Osteoblast (primary cell): ENCODE data around the gene SLC12A7. TPM values are rescaled to one million over a fixed set of nuclear protein-coding genes. Genes with fewer than 3 reads are reported as not detected.

Source experiments
- DNase-seq: peaks from one replicate; pipeline ENCODE4 v3.0.0; 2011; ENCODE audit warnings: low spot score, mixed read lengths; ENCODE audit not compliant: insufficient read length; ENCODE audit errors: missing footprints
- H2AFZ ChIP-seq: 2 replicates; pipeline ENCODE4 v1.6.0; 2011; ENCODE audit warnings: mild to moderate bottlenecking, low read length
- H3K27ac ChIP-seq: 2 replicates; pipeline ENCODE4 v1.5.1; 2011; ENCODE audit warnings: mild to moderate bottlenecking, low read depth, low read length, moderate library complexity
- H3K27me3 ChIP-seq: 2 replicates; pipeline ENCODE4 v1.6.0; 2012; ENCODE audit warnings: mild to moderate bottlenecking, control low read depth, inconsistent platforms, low read length, moderate library complexity; ENCODE audit not compliant: insufficient read depth
- H3K36me3 ChIP-seq: 2 replicates; pipeline ENCODE4 v1.5.1; 2011; ENCODE audit warnings: mild to moderate bottlenecking, low read length, control low read depth, moderate library complexity; ENCODE audit not compliant: insufficient read depth
- H3K4me1 ChIP-seq: 2 replicates; pipeline ENCODE4 v1.5.1; 2011; ENCODE audit warnings: mild to moderate bottlenecking, low read length, control low read depth, moderate library complexity; ENCODE audit not compliant: insufficient read depth
- H3K4me2 ChIP-seq: 2 replicates; pipeline ENCODE4 v1.6.0; 2011; ENCODE audit warnings: mild to moderate bottlenecking, low read length; ENCODE audit not compliant: insufficient read depth
- H3K4me3 ChIP-seq: fragments of 200-600 bp; sonication (generic); 3 replicates; pipeline ENCODE4 v1.5.1; 2012; ENCODE audit warnings: mild to moderate bottlenecking, low read length, inconsistent platforms; ENCODE audit not compliant: insufficient read depth
- H3K79me2 ChIP-seq: 2 replicates; pipeline ENCODE4 v1.6.0; 2012; ENCODE audit warnings: mild to moderate bottlenecking, low read length, control low read depth, inconsistent platforms; ENCODE audit not compliant: insufficient read depth
- H3K9me3 ChIP-seq: 2 replicates; pipeline ENCODE4 v1.5.1; 2011; ENCODE audit warnings: low read depth, low read length, control low read depth
- H4K20me1 ChIP-seq: 2 replicates; pipeline ENCODE4 v1.6.0; 2012; ENCODE audit warnings: mild to moderate bottlenecking, low read length, control low read depth; ENCODE audit not compliant: insufficient read depth
- total RNA-seq: library from RNA; depleted of rRNA; stranded (reverse); fragments of >200 nt; gene quantifications from 2 replicates; pipeline ENCODE4 v1.2.3, GENCODE V29; 2012
- TF ChIP-seq, protein P1 (sequence below): IDR thresholded peaks from 2 replicates; pipeline ENCODE4 v1.5.1; 2011; ENCODE audit warnings: mild to moderate bottlenecking, low read depth, low read length, moderate library complexity; ENCODE audit errors: extremely low read depth

The SLC12A7 gene
- total RNA-seq, 1 donor, result 6.9 TPM

DNA sequence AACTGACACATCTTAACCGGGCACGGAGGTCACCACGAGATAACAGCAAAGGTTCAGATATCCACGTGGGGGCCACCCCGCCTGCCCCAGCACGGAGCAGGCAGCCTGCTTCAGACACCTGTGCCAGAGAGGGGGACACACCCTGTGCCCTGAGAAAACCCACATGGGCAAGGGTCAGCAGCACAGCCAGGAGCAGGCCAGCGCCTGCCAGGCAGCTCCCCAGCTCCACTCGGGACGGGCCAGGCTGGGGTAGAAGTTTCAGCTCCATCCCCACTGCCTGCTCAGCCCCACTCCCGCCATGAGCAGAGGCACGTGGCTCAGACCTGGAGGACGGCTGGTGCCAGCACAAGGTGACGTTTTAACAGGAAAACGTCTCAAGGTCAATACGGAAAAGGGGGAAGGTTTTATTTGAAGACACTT is 22.2 kb downstream of the SLC12A7 start:
- no peaks in the 10 kb centered on the region for H3K9me3 ChIP-seq
- H3K36me3 ChIP-seq, result no peaks in the 10 kb centered on the region

DNA sequence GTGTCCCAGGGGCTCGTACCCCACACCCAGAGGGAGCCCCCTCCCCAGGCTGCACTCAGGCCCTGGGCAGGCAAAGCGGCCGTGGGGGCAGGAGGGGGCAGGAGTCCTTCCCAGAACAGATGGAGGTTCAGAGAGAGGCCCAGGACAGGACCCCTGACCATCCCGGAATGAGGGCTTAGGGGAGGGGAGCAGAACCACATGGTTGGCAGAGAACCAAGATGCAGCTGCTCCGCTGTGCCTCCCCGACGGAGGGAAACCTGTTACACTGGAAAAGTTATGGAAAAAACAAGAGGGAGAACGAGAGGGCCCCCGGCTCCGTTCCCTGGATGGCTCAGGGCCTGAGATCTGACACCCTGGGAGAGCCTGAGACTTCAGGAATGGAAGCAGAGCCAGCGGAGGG is 22.7 kb downstream of the SLC12A7 start:
- H3K4me3 ChIP-seq, result no peak overlapping the region
- no peaks in the 10 kb centered on the region for H4K20me1 ChIP-seq
- DNase-seq, result no peak
- no peaks in the 10 kb centered on the region for H3K36me3 ChIP-seq
- H2AFZ ChIP-seq, result no peak overlapping the region
- no peaks in the 10 kb centered on the region for H3K27me3 ChIP-seq
- no peak overlapping the region for H3K27ac ChIP-seq
- no peak overlapping the region for H3K4me2 ChIP-seq
- H3K9me3 ChIP-seq, result no peaks in the 10 kb centered on the region
- TF ChIP-seq, protein P1, sequence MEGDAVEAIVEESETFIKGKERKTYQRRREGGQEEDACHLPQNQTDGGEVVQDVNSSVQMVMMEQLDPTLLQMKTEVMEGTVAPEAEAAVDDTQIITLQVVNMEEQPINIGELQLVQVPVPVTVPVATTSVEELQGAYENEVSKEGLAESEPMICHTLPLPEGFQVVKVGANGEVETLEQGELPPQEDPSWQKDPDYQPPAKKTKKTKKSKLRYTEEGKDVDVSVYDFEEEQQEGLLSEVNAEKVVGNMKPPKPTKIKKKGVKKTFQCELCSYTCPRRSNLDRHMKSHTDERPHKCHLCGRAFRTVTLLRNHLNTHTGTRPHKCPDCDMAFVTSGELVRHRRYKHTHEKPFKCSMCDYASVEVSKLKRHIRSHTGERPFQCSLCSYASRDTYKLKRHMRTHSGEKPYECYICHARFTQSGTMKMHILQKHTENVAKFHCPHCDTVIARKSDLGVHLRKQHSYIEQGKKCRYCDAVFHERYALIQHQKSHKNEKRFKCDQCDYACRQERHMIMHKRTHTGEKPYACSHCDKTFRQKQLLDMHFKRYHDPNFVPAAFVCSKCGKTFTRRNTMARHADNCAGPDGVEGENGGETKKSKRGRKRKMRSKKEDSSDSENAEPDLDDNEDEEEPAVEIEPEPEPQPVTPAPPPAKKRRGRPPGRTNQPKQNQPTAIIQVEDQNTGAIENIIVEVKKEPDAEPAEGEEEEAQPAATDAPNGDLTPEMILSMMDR, result no peak
- no peaks in the 10 kb centered on the region for H3K79me2 ChIP-seq
- H3K4me1 ChIP-seq, result no peaks in the 10 kb centered on the region

More for the DNA sequence above, 22.2 kb downstream of the SLC12A7 start:
- DNase-seq, result no peak
- H3K27ac ChIP-seq, result no peak overlapping the region
- no peak overlapping the region for H3K4me2 ChIP-seq
- TF ChIP-seq, protein P1, result no peak
- H3K4me1 ChIP-seq, result no peaks in the 10 kb centered on the region
- H2AFZ ChIP-seq, result no peak overlapping the region
- H3K4me3 ChIP-seq, result no peak overlapping the region
- H4K20me1 ChIP-seq, result no peaks in the 10 kb centered on the region
- no peaks in the 10 kb centered on the region for H3K27me3 ChIP-seq
- no peaks in the 10 kb centered on the region for H3K79me2 ChIP-seq

DNA sequence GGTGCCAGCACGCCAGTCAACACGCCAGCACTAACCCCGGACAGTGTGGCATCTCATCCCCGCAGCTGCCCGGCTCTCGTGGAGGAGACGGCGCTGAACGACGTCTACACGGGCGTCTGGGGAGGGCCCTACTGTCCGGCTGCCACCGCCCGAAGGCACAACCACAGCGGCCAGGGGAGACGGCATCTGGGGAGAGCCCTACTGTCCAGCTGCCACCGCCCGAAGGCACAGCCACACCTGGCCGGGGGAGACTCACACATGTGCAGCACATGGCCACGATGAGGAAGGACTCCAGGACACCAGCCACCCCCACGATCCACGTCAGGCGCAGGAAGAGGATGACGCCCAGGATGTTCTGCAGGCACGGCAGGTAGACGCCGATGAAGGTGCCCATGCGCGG is 23.1 kb downstream of the SLC12A7 start:
- H3K27me3 ChIP-seq, result no peaks in the 10 kb centered on the region
- H3K4me3 ChIP-seq, result no peak overlapping the region
- no peak overlapping the region for H3K27ac ChIP-seq
- no peaks in the 10 kb centered on the region for H3K79me2 ChIP-seq
- no peak for DNase-seq
- H3K4me1 ChIP-seq, result no peaks in the 10 kb centered on the region
- H3K9me3 ChIP-seq, result no peaks in the 10 kb centered on the region
- no peak overlapping the region for H2AFZ ChIP-seq
- no peak overlapping the region for H3K4me2 ChIP-seq
- no peaks in the 10 kb centered on the region for H3K36me3 ChIP-seq
- TF ChIP-seq, protein P1, result no peak
- H4K20me1 ChIP-seq, result no peaks in the 10 kb centered on the region

DNA sequence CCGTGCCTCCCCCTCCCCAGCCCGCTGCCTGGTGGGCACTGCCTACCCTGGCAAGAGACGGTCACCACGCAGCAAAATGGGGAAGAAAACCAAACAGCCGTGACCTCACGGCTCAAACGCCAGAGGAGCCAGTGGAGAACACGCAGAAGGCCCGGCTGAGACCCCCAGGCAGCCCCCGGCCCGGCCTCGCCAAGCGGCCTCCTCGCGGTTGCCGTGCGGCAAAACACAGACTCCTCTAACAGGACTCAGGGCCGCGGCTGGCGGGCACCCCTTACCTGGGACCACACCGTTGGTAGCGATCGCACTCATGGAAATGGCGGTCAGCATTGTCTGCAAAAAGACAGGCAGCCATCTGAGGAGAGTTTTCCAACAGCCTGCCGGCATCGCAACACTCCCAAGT is 23.8 kb downstream of the SLC12A7 start:
- H3K36me3 ChIP-seq, result no peaks in the 10 kb centered on the region

More for the DNA sequence above, 23.8 kb downstream of the SLC12A7 start:
- no peak overlapping the region for H3K4me3 ChIP-seq
- no peak overlapping the region for H2AFZ ChIP-seq
- TF ChIP-seq, protein P1, result no peak
- no peaks in the 10 kb centered on the region for H3K4me1 ChIP-seq
- no peaks in the 10 kb centered on the region for H3K79me2 ChIP-seq
- no peak overlapping the region for H3K27ac ChIP-seq
- no peaks in the 10 kb centered on the region for H3K27me3 ChIP-seq
- no peaks in the 10 kb centered on the region for H4K20me1 ChIP-seq
- H3K9me3 ChIP-seq, result no peaks in the 10 kb centered on the region
- H3K4me2 ChIP-seq, result no peak overlapping the region
- no peak for DNase-seq
